Vagina (tissue), 2 donors: ENCODE data around the gene HMGCS2. TPM values are rescaled to one million over a fixed set of nuclear protein-coding genes. Genes with fewer than 3 reads are reported as not detected.

Source experiments
- DNase-seq, 2 donors: peaks; one replicate each; pipeline ENCODE4 v3.0.0-alpha.2; 2017; ENCODE audit errors: extremely low spot score in 2 of 2
- H3K27ac ChIP-seq: fragments of 200-600 bp; sonication (generic); one replicate; pipeline ENCODE4 v1.5.1; 2019
- H3K27me3 ChIP-seq: fragments of 200-600 bp; sonication (generic); one replicate; pipeline ENCODE4 v1.5.1; 2019
- H3K36me3 ChIP-seq, 2 donors: fragments of 200-600 bp; sonication (generic); one replicate each; pipeline ENCODE4 v1.5.1; 2017 to 2019
- H3K4me1 ChIP-seq: fragments of 200-600 bp; sonication (generic); one replicate; pipeline ENCODE4 v1.5.1; 2019
- H3K4me3 ChIP-seq, 2 donors: fragments of 200-600 bp; sonication (generic); 1 replicate in 1 of 2; 2 replicates in 1 of 2; pipeline ENCODE4 v1.5.1; 2016 to 2019
- H3K9me3 ChIP-seq: fragments of 200-600 bp; sonication (generic); one replicate; pipeline ENCODE4 v1.5.1; 2019
- POLR2A ChIP-seq, 2 donors: fragments of 450-650 bp; IDR thresholded peaks; one replicate each; pipeline ENCODE4 v1.6.1; 2017; ENCODE audit warnings: antibody characterized with exemption in 2 of 2, mild to moderate bottlenecking in 2 of 2, moderate library complexity in 2 of 2
- POLR2AphosphoS5 ChIP-seq, 2 donors: sonication (generic); formaldehyde crosslinking; IDR thresholded peaks; one replicate each; pipeline ENCODE4 v1.9.0; 2017; ENCODE audit warnings: antibody characterized with exemption in 2 of 2, mild to moderate bottlenecking in 2 of 2, low read depth in 1 of 2; ENCODE audit not compliant: insufficient read depth in 1 of 2
- intact Hi-C: fragments of 100-400 bp; cut with DNase I; formaldehyde crosslinking; loops from one replicate; pipeline ENCODE4 v1.15.1; 2023
- total RNA-seq: library from RNA; depleted of rRNA; stranded (reverse); fragments of >200 nt; gene quantifications from one replicate; pipeline ENCODE4 v1.2.3, GENCODE V29; 2016
- TF ChIP-seq, protein P1 (sequence below), 3 experiments: fragments of 450-650 bp in 2 of 3; fragments of 200-600 bp in 1 of 3; sonication (generic) in 1 of 3; IDR thresholded peaks; one replicate each; pipeline ENCODE4 v1.5.1; 2017 to 2019; ENCODE audit warnings: antibody characterized with exemption in 3 of 3, mild to moderate bottlenecking in 2 of 3, moderate library complexity in 2 of 3

Gene HMGCS2
- total RNA-seq, 1 donor from 2014 or later, result 22.8 TPM

DNA sequence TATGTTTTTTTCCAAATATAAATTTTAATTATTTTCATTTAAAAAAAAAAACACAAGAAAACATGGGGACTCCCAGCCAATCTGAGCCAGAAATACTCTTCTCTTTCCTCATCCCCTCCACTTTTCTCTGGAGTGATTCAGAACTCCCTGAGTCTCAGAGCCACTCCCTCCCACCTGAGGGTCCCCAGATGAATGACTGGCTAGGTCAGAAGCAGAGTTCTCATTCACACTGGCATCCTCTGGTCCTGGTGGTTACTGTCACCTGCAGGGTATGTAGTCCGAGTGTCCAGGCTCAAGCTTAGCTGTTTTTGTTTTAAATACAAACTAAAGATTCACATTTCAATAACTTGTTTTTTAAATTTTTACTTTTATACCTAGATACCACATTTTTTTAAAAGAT lies 6.3 kb downstream of the HMGCS2 start:
- H3K4me1 ChIP-seq, result peaks cover 9% of the 10 kb centered on the region
- TF ChIP-seq POLR2A (IDR thresholded peaks at IDR 0.05) (no peak), POLR2AphosphoS5 (IDR thresholded peaks at IDR 0.05; ENCODE audit: insufficient read depth in 1 of 2, low read depth in 1 of 2) (no peak)
- TF ChIP-seq, protein P1, sequence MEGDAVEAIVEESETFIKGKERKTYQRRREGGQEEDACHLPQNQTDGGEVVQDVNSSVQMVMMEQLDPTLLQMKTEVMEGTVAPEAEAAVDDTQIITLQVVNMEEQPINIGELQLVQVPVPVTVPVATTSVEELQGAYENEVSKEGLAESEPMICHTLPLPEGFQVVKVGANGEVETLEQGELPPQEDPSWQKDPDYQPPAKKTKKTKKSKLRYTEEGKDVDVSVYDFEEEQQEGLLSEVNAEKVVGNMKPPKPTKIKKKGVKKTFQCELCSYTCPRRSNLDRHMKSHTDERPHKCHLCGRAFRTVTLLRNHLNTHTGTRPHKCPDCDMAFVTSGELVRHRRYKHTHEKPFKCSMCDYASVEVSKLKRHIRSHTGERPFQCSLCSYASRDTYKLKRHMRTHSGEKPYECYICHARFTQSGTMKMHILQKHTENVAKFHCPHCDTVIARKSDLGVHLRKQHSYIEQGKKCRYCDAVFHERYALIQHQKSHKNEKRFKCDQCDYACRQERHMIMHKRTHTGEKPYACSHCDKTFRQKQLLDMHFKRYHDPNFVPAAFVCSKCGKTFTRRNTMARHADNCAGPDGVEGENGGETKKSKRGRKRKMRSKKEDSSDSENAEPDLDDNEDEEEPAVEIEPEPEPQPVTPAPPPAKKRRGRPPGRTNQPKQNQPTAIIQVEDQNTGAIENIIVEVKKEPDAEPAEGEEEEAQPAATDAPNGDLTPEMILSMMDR (IDR thresholded peaks at IDR 0.05), result no peak
- no peak overlapping the region for H3K27ac ChIP-seq
- no peaks in the 10 kb centered on the region for H3K36me3 ChIP-seq
- intact Hi-C loops, result no loop called here
- no peaks in the 10 kb centered on the region for H3K27me3 ChIP-seq
- DNase-seq, result no peak
- no peaks in the 10 kb centered on the region for H3K9me3 ChIP-seq
- H3K4me3 ChIP-seq, result no peak overlapping the region

DNA sequence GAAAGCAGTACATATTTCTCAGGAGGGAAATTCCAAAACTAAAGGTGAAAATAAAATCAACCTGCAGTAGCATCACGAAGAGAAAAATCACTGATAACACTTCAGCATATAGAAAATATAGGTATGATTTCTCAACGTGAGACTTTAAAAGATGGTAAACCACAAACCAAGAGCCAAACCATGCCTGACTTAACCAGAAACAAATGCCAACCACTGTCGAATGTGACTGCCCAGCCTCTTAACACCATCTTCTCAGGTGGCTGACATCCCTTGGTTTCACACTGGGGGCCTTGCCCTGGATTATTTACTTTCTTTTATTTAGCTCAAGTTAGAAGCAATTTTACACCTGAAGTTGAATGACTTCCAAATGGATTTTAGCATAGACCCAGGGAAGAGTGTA lies 10.1 kb downstream of the HMGCS2 start:
- H3K36me3 ChIP-seq, result no peaks in the 10 kb centered on the region

DNA sequence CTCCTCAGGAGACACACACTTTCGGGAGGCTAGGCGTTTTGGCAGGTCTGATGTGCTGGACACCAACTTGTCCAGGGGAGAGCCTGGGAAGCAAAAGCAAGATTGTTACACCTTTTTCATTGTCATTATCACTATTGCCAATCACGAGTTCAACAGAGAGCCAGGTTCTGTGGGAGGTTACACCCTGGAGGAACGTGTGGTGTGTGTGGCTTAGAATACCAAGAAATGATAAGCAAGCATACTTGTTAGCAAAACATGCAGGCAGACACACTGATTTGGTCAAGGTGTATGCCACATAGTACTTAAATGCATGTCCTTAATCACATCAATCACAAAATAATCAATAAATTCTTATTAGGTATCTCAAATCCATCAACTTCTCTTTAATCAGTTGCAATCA lies 16.1 kb downstream of the HMGCS2 start:
- intact Hi-C loops, result no loop called here
- H3K9me3 ChIP-seq, result no peaks in the 10 kb centered on the region
- H3K27ac ChIP-seq, result no peak overlapping the region
- DNase-seq, result no peak
- no peak overlapping the region for H3K4me3 ChIP-seq
- H3K4me1 ChIP-seq, result no peaks in the 10 kb centered on the region
- H3K36me3 ChIP-seq, result no peaks in the 10 kb centered on the region
- H3K27me3 ChIP-seq, result no peaks in the 10 kb centered on the region
- TF ChIP-seq POLR2AphosphoS5 (IDR thresholded peaks at IDR 0.05; ENCODE audit: insufficient read depth in 1 of 2, low read depth in 1 of 2), result no peak
- TF ChIP-seq, protein P1 (IDR thresholded peaks at IDR 0.05), result no peak
- TF ChIP-seq POLR2A (IDR thresholded peaks at IDR 0.05), result no peak

More for the DNA sequence above, 10.1 kb downstream of the HMGCS2 start:
- no peak for DNase-seq
- intact Hi-C loops, result no loop called here
- no peak overlapping the region for H3K4me3 ChIP-seq
- no peaks in the 10 kb centered on the region for H3K27me3 ChIP-seq
- no peaks in the 10 kb centered on the region for H3K9me3 ChIP-seq
- no peak overlapping the region for H3K27ac ChIP-seq
- no peaks in the 10 kb centered on the region for H3K4me1 ChIP-seq
- TF ChIP-seq, protein P1 (IDR thresholded peaks at IDR 0.05), result no peak

DNA sequence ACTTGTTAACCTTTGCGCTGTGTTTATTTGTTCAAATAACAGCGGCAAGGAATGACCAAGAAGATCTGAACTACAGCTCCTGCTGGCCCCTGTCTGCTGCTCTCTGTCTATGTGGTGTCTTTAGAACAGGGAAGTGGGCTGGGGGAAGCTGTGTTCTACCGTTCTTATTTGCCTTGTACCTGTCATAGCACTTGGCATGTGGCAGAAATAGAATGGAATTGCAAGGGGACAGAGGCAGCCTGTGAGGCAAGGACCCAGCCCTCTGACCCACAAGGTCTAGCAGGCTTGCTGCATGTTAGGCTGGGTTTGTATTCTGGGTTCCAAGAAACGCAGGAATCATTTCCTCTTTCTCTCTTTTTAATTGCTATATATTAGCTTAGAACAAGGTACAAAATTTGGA lies 20.7 kb downstream of the HMGCS2 start:
- Histone ChIP-seq H3K27me3 (no peaks in the 10 kb centered on the region), H3K36me3 (no peaks in the 10 kb centered on the region), H3K4me3 (no peak overlapping the region), H3K4me1 (no peaks in the 10 kb centered on the region), H3K27ac (no peak overlapping the region), H3K9me3 (no peaks in the 10 kb centered on the region)
- DNase-seq, result peak in 1 of 2 donors; percentile 6
- intact Hi-C loops, result no loop called here
- TF ChIP-seq, protein P1 (IDR thresholded peaks at IDR 0.05), result no peak
- TF ChIP-seq POLR2A (IDR thresholded peaks at IDR 0.05) (no peak), POLR2AphosphoS5 (IDR thresholded peaks at IDR 0.05; ENCODE audit: insufficient read depth in 1 of 2, low read depth in 1 of 2) (no peak)

DNA sequence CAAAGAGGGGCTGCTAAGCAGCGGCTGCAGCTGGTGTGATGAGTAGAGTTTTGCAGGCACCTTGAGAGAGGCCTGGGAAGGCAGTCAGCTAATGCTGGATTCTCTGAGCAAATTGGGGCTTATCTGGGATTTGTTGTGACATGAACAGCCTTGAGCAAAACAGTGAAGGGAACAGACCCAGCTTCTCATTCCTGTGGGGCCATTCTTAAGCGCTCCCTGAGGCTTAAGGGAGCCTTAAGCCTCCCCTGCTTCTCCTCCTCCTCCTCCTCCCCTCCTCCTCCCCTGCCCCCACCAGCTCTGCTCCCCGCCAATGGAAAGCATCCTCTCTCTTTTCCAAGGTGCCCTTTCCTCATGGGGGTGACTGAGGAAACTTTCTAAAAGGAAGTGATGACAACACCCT lies 21.3 kb downstream of the HMGCS2 start:
- Histone ChIP-seq H3K4me3 (no peak overlapping the region), H3K4me1 (no peaks in the 10 kb centered on the region), H3K27me3 (no peaks in the 10 kb centered on the region), H3K36me3 (no peaks in the 10 kb centered on the region), H3K9me3 (no peaks in the 10 kb centered on the region), H3K27ac (no peak overlapping the region)
- DNase-seq, result no peak
- no peak for TF ChIP-seq POLR2A (IDR thresholded peaks at IDR 0.05)
- TF ChIP-seq, protein P1 (IDR thresholded peaks at IDR 0.05), result no peak
- TF ChIP-seq POLR2AphosphoS5 (IDR thresholded peaks at IDR 0.05; ENCODE audit: insufficient read depth in 1 of 2, low read depth in 1 of 2), result no peak
- intact Hi-C loops, result no loop called here
